Measurements from ENCODE around the gene MAPK4.
"Not testable (repeated sequence)": the region's sequence is repeated elsewhere in the genome, so short reads cannot be mapped to it uniquely, and the experiment has no call there.

MAPK4 gene

DNA sequence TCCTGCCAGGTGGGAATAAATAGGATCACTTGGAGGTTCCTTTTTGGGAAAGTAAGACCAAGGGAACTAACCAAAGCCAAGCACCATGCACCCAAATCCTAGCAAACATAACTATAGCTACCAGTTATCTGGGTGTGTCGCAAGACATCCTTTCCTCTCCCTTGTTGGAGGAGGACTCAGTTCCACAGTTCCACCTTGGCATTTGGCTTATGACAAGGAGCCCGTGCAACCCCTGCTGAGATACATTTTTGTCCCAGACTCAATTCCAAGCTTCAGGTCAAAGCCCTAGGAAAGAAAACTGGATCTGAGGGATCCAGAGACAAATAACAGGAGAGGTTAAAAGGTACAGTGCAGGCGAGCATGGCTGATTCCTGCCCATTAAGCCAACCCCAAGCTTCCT, 219.1 kb downstream of the MAPK4 start:
- WGBS (ENCODE audit: extremely low coverage, insufficient coverage, low lambda C conversion rate), result no CpG with 5 or more reads among the region's 3 CpGs
- H4K8ac ChIP-seq (ENCODE audit: low read depth, low read length); H3K27ac ChIP-seq (ENCODE audit: low read depth, low read length); H2AK5ac ChIP-seq (ENCODE audit: low read length); DNase-seq; H3K18ac ChIP-seq (ENCODE audit: low read length); H4K5ac ChIP-seq (ENCODE audit: low read length); H3K79me1 ChIP-seq (ENCODE audit: low read length); H3K23ac ChIP-seq (ENCODE audit: low read length); H3K4me2 ChIP-seq (ENCODE audit: low read length); H3K9ac ChIP-seq (ENCODE audit: low read length); H3K27me3 ChIP-seq (ENCODE audit: insufficient read depth, low read length, poor library complexity); H2BK5ac ChIP-seq (ENCODE audit: low read length); H3K4me3 ChIP-seq (ENCODE audit: low read length); H3K4me1 ChIP-seq (ENCODE audit: control insufficient read depth, low read depth, low read length); H3K79me2 ChIP-seq (ENCODE audit: control insufficient read depth, insufficient read depth, low read length); H2BK120ac ChIP-seq (ENCODE audit: low read depth, low read length); H3K36me3 ChIP-seq (ENCODE audit: control insufficient read depth, insufficient read depth, low read length); H3K4ac ChIP-seq (ENCODE audit: low read depth, low read length); H2BK15ac ChIP-seq (replicated peaks; ENCODE audit: low read depth); H3K56ac ChIP-seq (ENCODE audit: low read length): not testable (repeated sequence)
